ENCODE data around the gene ANO1.

DNA sequence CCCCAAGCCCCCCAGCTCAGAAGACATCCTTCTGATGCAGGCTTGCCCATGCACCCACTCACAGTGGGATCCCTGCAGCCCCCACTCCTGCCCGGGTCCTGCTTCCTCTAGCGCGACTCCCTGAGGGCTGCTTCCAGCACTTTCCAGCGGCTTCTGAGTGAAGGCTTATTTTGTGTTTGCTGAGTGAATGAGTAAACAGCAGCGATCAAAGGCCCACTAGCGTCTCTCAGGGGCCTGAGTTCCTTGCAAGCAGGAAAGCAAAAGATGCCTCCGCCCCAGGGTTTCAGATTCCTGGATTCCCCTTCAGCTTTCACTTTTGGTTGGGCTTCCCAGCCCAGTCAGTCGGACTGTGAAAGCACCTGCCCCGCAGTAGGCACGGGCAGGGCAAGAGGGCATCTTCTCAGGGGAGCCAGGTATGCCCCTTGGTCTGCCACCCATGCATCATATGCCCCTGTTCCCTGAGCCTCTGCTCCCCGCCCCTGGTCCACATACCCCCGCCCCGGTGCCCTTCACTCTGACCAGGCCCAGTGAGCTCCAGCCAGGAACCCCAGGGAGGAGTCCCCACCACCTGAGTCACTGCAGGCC lies 134.2 kb downstream of the ANO1 start:
- TF ChIP-seq, protein P1, sequence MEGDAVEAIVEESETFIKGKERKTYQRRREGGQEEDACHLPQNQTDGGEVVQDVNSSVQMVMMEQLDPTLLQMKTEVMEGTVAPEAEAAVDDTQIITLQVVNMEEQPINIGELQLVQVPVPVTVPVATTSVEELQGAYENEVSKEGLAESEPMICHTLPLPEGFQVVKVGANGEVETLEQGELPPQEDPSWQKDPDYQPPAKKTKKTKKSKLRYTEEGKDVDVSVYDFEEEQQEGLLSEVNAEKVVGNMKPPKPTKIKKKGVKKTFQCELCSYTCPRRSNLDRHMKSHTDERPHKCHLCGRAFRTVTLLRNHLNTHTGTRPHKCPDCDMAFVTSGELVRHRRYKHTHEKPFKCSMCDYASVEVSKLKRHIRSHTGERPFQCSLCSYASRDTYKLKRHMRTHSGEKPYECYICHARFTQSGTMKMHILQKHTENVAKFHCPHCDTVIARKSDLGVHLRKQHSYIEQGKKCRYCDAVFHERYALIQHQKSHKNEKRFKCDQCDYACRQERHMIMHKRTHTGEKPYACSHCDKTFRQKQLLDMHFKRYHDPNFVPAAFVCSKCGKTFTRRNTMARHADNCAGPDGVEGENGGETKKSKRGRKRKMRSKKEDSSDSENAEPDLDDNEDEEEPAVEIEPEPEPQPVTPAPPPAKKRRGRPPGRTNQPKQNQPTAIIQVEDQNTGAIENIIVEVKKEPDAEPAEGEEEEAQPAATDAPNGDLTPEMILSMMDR (IDR thresholded peaks at IDR 0.05; ENCODE audit: low read depth, low read length, poor library complexity, severe bottlenecking), result no peak
- no peak for TF ChIP-seq EZH2phosphoT487 (IDR thresholded peaks at IDR 0.05; ENCODE audit: borderline replicate concordance, low read length)
